Sigmoid colon (tissue), 4 donors: ENCODE results near the gene ZBTB9.

Experiments
- POLR2A ChIP-seq, 2 donors: fragments of 450-650 bp; IDR thresholded peaks; one replicate each; pipeline ENCODE4 v1.6.1; 2016; ENCODE audit warnings: antibody characterized with exemption in 2 of 2, mild to moderate bottlenecking in 2 of 2, moderate library complexity in 2 of 2
- POLR2AphosphoS5 ChIP-seq, 4 donors: sonication (generic); formaldehyde crosslinking; IDR thresholded peaks; one replicate each; pipeline ENCODE4 v1.6.1; 2017; ENCODE audit warnings: antibody characterized with exemption in 4 of 4
- TF ChIP-seq, protein P1 (sequence below), 4 experiments: fragments of 450-650 bp in 3 of 4; fragments of 200-600 bp in 1 of 4; IDR thresholded peaks; one replicate each; pipeline ENCODE4 v1.5.1; 2016 to 2019; ENCODE audit warnings: antibody characterized with exemption in 4 of 4, mild to moderate bottlenecking in 3 of 4, moderate library complexity in 2 of 4

DNA sequence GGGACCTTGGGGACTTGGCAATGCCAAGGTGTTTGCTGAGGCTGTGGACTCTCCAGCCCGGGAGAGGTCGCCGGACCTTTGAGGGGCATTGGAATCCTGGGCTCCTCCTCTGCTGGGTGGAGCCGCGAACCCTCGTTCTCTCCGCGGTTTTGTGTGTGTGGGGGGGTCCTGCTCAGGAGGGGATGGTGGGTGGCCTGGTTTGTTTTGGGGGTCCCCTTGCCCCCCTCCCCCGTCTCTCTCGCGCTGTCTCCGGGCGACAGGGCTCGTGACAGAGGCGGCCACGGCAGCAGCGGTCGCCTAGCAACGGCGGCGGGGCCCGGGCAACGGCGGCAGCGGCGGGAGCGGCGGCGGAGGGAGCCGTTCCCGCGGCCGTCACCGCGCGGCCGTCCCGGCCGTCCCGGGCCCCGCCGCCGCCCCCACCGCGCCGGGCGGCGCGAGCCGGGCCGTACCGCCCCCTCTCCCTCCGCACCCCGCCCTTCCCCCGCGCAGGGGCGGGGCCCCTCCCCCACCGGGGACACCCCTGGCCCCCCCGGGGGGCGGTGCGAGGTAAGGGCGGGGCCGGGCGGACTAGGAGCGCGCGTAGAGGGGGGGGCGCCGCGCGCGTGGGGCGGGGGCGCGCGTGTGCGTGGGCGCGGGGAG, 26.7 kb upstream of the ZBTB9 start:
- TF ChIP-seq, protein P1, sequence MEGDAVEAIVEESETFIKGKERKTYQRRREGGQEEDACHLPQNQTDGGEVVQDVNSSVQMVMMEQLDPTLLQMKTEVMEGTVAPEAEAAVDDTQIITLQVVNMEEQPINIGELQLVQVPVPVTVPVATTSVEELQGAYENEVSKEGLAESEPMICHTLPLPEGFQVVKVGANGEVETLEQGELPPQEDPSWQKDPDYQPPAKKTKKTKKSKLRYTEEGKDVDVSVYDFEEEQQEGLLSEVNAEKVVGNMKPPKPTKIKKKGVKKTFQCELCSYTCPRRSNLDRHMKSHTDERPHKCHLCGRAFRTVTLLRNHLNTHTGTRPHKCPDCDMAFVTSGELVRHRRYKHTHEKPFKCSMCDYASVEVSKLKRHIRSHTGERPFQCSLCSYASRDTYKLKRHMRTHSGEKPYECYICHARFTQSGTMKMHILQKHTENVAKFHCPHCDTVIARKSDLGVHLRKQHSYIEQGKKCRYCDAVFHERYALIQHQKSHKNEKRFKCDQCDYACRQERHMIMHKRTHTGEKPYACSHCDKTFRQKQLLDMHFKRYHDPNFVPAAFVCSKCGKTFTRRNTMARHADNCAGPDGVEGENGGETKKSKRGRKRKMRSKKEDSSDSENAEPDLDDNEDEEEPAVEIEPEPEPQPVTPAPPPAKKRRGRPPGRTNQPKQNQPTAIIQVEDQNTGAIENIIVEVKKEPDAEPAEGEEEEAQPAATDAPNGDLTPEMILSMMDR (IDR thresholded peaks at IDR 0.05): no peak
- TF ChIP-seq POLR2A (IDR thresholded peaks at IDR 0.05): no peak
- TF ChIP-seq POLR2AphosphoS5 (IDR thresholded peaks at IDR 0.05): no peak
